ENCODE measurements around the gene SPATA25. TPM values are rescaled to one million over a fixed set of nuclear protein-coding genes. Genes with fewer than 3 reads are reported as not detected.
"Not testable (repeated sequence)": the region's sequence is repeated elsewhere in the genome, so short reads cannot be mapped to it uniquely, and the experiment has no call there.

Gene SPATA25
- total RNA-seq, 1 experiment from 2014 or later, result 1.8 TPM

GRCh38 chr20:45874576-45874975 is 12.8 kb downstream of the SPATA25 start:
- H3K9me3 ChIP-seq (ENCODE audit: control insufficient read depth, insufficient read depth, low read depth, low read length), result no peaks in the 10 kb centered on the region
- intact Hi-C loops (cut with micrococcal nuclease; ENCODE audit: unreplicated experiment) (no loop called here), in situ Hi-C loops (cut with HindIII; ENCODE audit: low pct_unique_long_range_greater_than_20kb, low sequenced_read_pairs) (no loop called here)
- H3K4me3 ChIP-seq (ENCODE audit: low read depth in 2 of 2, low read length in 2 of 2), result no peak overlapping the region
- ChIA-PET POLR2A (interaction anchor here (0.5 kb wide), 1 partner anchor 55 kb away, joined by 4 read pairs; no protein-coding TSS in a partner anchor), CTCF (no interaction called here)
- ATAC-seq, result no peak
- no peaks in the 10 kb centered on the region for H3K36me3 ChIP-seq (ENCODE audit: control insufficient read depth, insufficient read depth, low read length)
- TF ChIP-seq SIN3A (IDR thresholded peaks at IDR 0.05; ENCODE audit: borderline replicate concordance, insufficient read depth, low read depth, low read length) (no peak), TCF7L2 (IDR thresholded peaks at IDR 0.05; ENCODE audit: low read depth, low read length) (no peak)
- no peak for DNase-seq (ENCODE audit: low read depth, low spot score)
- no peak overlapping the region for H3K27ac ChIP-seq (ENCODE audit: low read length)
- BruUV-seq (replicated peaks), result no TSS peak
- H3K4me1 ChIP-seq (ENCODE audit: control insufficient read depth, insufficient read depth, low read length), result no peaks in the 10 kb centered on the region
- no peaks in the 10 kb centered on the region for H3K27me3 ChIP-seq (ENCODE audit: control insufficient read depth, insufficient read depth, low read length)

DNA sequence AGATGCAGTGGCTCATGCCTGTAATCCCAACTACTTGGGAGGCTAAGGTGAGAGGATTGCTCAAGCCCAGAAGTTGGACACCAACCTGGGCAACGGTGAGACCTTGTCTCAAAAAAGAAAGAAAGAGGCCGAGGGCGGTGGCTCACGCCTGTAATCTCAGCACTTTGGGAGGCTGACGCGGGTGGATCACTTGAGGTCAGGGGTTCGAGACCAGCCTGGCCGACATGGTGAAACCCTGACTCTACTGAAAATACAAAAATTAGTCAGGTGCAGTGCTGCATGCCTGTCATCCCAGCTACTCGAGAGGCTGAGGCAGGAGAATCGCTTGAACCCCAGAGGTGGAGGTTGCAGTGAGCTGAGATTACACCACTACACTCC is 13.3 kb downstream of the SPATA25 start:
- BruUV-seq (replicated peaks); H3K27ac ChIP-seq (ENCODE audit: low read length); H3K27me3 ChIP-seq (ENCODE audit: control insufficient read depth, insufficient read depth, low read length); H3K36me3 ChIP-seq (ENCODE audit: control insufficient read depth, insufficient read depth, low read length); H3K4me1 ChIP-seq (ENCODE audit: control insufficient read depth, insufficient read depth, low read length); in situ Hi-C loops (cut with HindIII; ENCODE audit: low pct_unique_long_range_greater_than_20kb, low sequenced_read_pairs); POLR2A ChIA-PET; CTCF ChIA-PET; H3K9me3 ChIP-seq (ENCODE audit: control insufficient read depth, insufficient read depth, low read depth, low read length); ATAC-seq; DNase-seq (ENCODE audit: low read depth, low spot score); H3K4me3 ChIP-seq (ENCODE audit: low read depth in 2 of 2, low read length in 2 of 2); intact Hi-C loops (cut with micrococcal nuclease; ENCODE audit: unreplicated experiment): not testable (repeated sequence)

GRCh38 chr20:45873409-45874103 is 13.9 kb downstream of the SPATA25 start:
- BruUV-seq (replicated peaks), result no TSS peak
- ChIA-PET POLR2A (no interaction called here), CTCF (no interaction called here)
- DNase-seq (ENCODE audit: low read depth, low spot score) (no peak), ATAC-seq (no peak)
- H3K9me3 ChIP-seq (ENCODE audit: control insufficient read depth, insufficient read depth, low read depth, low read length), result no peaks in the 10 kb centered on the region
- H3K27me3 ChIP-seq (ENCODE audit: control insufficient read depth, insufficient read depth, low read length), result no peaks in the 10 kb centered on the region
- no peak overlapping the region for H3K4me3 ChIP-seq (ENCODE audit: low read depth in 2 of 2, low read length in 2 of 2)
- TF ChIP-seq, protein P1, sequence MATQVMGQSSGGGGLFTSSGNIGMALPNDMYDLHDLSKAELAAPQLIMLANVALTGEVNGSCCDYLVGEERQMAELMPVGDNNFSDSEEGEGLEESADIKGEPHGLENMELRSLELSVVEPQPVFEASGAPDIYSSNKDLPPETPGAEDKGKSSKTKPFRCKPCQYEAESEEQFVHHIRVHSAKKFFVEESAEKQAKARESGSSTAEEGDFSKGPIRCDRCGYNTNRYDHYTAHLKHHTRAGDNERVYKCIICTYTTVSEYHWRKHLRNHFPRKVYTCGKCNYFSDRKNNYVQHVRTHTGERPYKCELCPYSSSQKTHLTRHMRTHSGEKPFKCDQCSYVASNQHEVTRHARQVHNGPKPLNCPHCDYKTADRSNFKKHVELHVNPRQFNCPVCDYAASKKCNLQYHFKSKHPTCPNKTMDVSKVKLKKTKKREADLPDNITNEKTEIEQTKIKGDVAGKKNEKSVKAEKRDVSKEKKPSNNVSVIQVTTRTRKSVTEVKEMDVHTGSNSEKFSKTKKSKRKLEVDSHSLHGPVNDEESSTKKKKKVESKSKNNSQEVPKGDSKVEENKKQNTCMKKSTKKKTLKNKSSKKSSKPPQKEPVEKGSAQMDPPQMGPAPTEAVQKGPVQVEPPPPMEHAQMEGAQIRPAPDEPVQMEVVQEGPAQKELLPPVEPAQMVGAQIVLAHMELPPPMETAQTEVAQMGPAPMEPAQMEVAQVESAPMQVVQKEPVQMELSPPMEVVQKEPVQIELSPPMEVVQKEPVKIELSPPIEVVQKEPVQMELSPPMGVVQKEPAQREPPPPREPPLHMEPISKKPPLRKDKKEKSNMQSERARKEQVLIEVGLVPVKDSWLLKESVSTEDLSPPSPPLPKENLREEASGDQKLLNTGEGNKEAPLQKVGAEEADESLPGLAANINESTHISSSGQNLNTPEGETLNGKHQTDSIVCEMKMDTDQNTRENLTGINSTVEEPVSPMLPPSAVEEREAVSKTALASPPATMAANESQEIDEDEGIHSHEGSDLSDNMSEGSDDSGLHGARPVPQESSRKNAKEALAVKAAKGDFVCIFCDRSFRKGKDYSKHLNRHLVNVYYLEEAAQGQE (IDR thresholded peaks at IDR 0.05; ENCODE audit: insufficient read depth in 1 of 2, low read depth in 2 of 2, low read length in 1 of 2), result no peak
- no peak for TF ChIP-seq SIN3A (IDR thresholded peaks at IDR 0.05; ENCODE audit: borderline replicate concordance, insufficient read depth, low read depth, low read length)
- TF ChIP-seq POLR2AphosphoS5 (IDR thresholded peaks at IDR 0.05; ENCODE audit: low read depth, low read length), result no peak
- no peak for TF ChIP-seq TCF7L2 (IDR thresholded peaks at IDR 0.05; ENCODE audit: low read depth, low read length)
- TF ChIP-seq CTCF (IDR thresholded peaks at IDR 0.05), result no peak
- intact Hi-C loops (cut with micrococcal nuclease; ENCODE audit: unreplicated experiment), result no loop called here
- H3K4me1 ChIP-seq (ENCODE audit: control insufficient read depth, insufficient read depth, low read length), result no peaks in the 10 kb centered on the region
- H3K36me3 ChIP-seq (ENCODE audit: control insufficient read depth, insufficient read depth, low read length), result no peaks in the 10 kb centered on the region
- H3K27ac ChIP-seq (ENCODE audit: low read length), result no peak overlapping the region
- in situ Hi-C loops (cut with HindIII; ENCODE audit: low pct_unique_long_range_greater_than_20kb, low sequenced_read_pairs), result no loop called here
